ENCODE measurements around the gene PMPCA. TPM values are rescaled to one million over a fixed set of nuclear protein-coding genes. Genes with fewer than 3 reads are reported as not detected.

PMPCA gene
- total RNA-seq, 2 experiments from 2014 or later = 53.3 to 76.1 TPM

GRCh38 chr9:136441191-136441680 is 30.8 kb downstream of the PMPCA start:
- Histone ChIP-seq H4K20me1 (ENCODE audit: insufficient read depth, low read length) (peaks cover 8% of the 10 kb centered on the region), H3K27ac (ENCODE audit: low read depth, low read length, poor library complexity, severe bottlenecking) (no peak overlapping the region), H3K4me1 (ENCODE audit: insufficient read depth, low read length, poor library complexity, severe bottlenecking) (peaks cover 23% of the 10 kb centered on the region), H3K36me3 (ENCODE audit: insufficient read depth, low read length) (peaks cover 65% of the 10 kb centered on the region), H3K9me2 (ENCODE audit: insufficient read depth, low read length) (no peaks in the 10 kb centered on the region), H2AFZ (ENCODE audit: low read length) (no peak overlapping the region), H3K4me2 (ENCODE audit: low read length) (no peak overlapping the region), H3K79me2 (ENCODE audit: insufficient read depth, low read depth, low read length) (peaks cover 25% of the 10 kb centered on the region; the same call in 1 of the 2 replicates), H3K4me3 (ENCODE audit: low read depth, low read length, poor library complexity, severe bottlenecking) (no peak overlapping the region), H3K9me3 (ENCODE audit: low read length) (no peaks in the 10 kb centered on the region)
- CTCF ChIA-PET (ENCODE audit: unreplicated experiment) = no interaction called here
- POLR2A ChIA-PET = no interaction called here
- TF ChIP-seq EZH2phosphoT487 (IDR thresholded peaks at IDR 0.05; ENCODE audit: borderline replicate concordance, low read depth, low read length) (no peak), CTCF (conservative IDR thresholded peaks at IDR 0.05; ENCODE audit: low read length) (no peak)
- no peak for DNase-seq (ENCODE audit: low spot score)
- no TSS peak for BruUV-seq (replicated peaks)
- intact Hi-C loops (cut with micrococcal nuclease; ENCODE audit: unreplicated experiment) = no loop called here

- H3K27ac ChIP-seq (ENCODE audit: low read depth, low read length, poor library complexity, severe bottlenecking) = no peak overlapping the region
- intact Hi-C loops (cut with micrococcal nuclease; ENCODE audit: unreplicated experiment) = no loop called here
- no peak overlapping the region for H2AFZ ChIP-seq (ENCODE audit: low read length)
- H3K36me3 ChIP-seq (ENCODE audit: insufficient read depth, low read length) = peaks cover 69% of the 10 kb centered on the region
- no TSS peak for BruUV-seq (replicated peaks)
- H3K9me2 ChIP-seq (ENCODE audit: insufficient read depth, low read length) = no peaks in the 10 kb centered on the region
- peaks cover 8% of the 10 kb centered on the region for H4K20me1 ChIP-seq (ENCODE audit: insufficient read depth, low read length)
- no peak overlapping the region for H3K4me3 ChIP-seq (ENCODE audit: low read depth, low read length, poor library complexity, severe bottlenecking)
- H3K4me1 ChIP-seq (ENCODE audit: insufficient read depth, low read length, poor library complexity, severe bottlenecking) = peaks cover 20% of the 10 kb centered on the region
- peaks cover 22% of the 10 kb centered on the region; the same call in 1 of the 2 replicates for H3K79me2 ChIP-seq (ENCODE audit: insufficient read depth, low read depth, low read length)
- TF ChIP-seq EZH2phosphoT487 (IDR thresholded peaks at IDR 0.05; ENCODE audit: borderline replicate concordance, low read depth, low read length) (no peak), CTCF (conservative IDR thresholded peaks at IDR 0.05; ENCODE audit: low read length) (no peak)
- ChIA-PET POLR2A (no interaction called here), CTCF (ENCODE audit: unreplicated experiment) (no interaction called here)
- no peak overlapping the region for H3K4me2 ChIP-seq (ENCODE audit: low read length)
- DNase-seq (ENCODE audit: low spot score) = no peak
- no peaks in the 10 kb centered on the region for H3K9me3 ChIP-seq (ENCODE audit: low read length)
These were observed 31.3 kb downstream of the PMPCA start for GRCh38 chr9:136441681-136442245.

- intact Hi-C loops (cut with micrococcal nuclease; ENCODE audit: unreplicated experiment) = no loop called here
- H2AFZ ChIP-seq (ENCODE audit: low read length) = no peak overlapping the region
- H3K4me2 ChIP-seq (ENCODE audit: low read length) = no peak overlapping the region
- H3K9me3 ChIP-seq (ENCODE audit: low read length) = no peaks in the 10 kb centered on the region
- TF ChIP-seq EZH2phosphoT487 (IDR thresholded peaks at IDR 0.05; ENCODE audit: borderline replicate concordance, low read depth, low read length) (no peak), CTCF (conservative IDR thresholded peaks at IDR 0.05; ENCODE audit: low read length) (no peak)
- BruUV-seq (replicated peaks) = no TSS peak
- peaks cover 17% of the 10 kb centered on the region; the same call in 1 of the 2 replicates for H3K79me2 ChIP-seq (ENCODE audit: insufficient read depth, low read depth, low read length)
- H3K27ac ChIP-seq (ENCODE audit: low read depth, low read length, poor library complexity, severe bottlenecking) = no peak overlapping the region
- H3K36me3 ChIP-seq (ENCODE audit: insufficient read depth, low read length) = peaks cover 69% of the 10 kb centered on the region
- no peaks in the 10 kb centered on the region for H3K9me2 ChIP-seq (ENCODE audit: insufficient read depth, low read length)
- peaks cover 4% of the 10 kb centered on the region for H4K20me1 ChIP-seq (ENCODE audit: insufficient read depth, low read length)
- CTCF ChIA-PET (ENCODE audit: unreplicated experiment) = no interaction called here
- POLR2A ChIA-PET = no interaction called here
- H3K4me1 ChIP-seq (ENCODE audit: insufficient read depth, low read length, poor library complexity, severe bottlenecking) = peaks cover 15% of the 10 kb centered on the region
- H3K4me3 ChIP-seq (ENCODE audit: low read depth, low read length, poor library complexity, severe bottlenecking) = no peak overlapping the region
- DNase-seq (ENCODE audit: low spot score) = no peak
These were observed 31.8 kb downstream of the PMPCA start for GRCh38 chr9:136442265-136442664.
